Measurements from ENCODE around the gene FBP2.

DNA sequence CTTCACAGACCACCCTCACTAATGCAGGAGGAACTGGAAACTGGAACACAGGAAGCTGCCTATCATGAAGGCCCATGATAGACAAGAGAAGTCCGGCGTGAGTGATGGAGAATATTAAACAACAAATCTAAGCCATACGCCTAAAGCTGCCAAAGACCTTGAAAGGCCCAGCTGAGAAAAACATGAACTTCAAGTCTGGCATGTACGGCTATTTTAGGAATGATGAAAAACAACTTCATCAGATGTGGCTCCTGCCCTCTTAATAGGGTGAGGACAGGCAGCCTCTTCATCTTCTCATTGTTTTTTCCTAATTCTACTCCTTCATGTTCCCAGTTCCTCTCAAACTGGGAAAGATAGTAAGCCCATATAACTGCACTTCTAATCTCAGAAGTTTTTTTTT, 25.4 kb upstream of the FBP2 start:
- TF ChIP-seq SP1 (CRISPR knock-in tag; conservative IDR thresholded peaks at IDR 0.05) (no peak), ZBTB21 (CRISPR knock-in tag; IDR thresholded peaks at IDR 0.05; ENCODE audit: borderline replicate concordance) (no peak), IRF2 (CRISPR knock-in tag; IDR thresholded peaks at IDR 0.05; ENCODE audit: borderline replicate concordance, low read depth) (no peak), ETV6 (CRISPR knock-in tag; IDR thresholded peaks at IDR 0.05) (no peak), TEAD4 (CRISPR knock-in tag; IDR thresholded peaks at IDR 0.05) (no peak), FOXJ3 (CRISPR knock-in tag; IDR thresholded peaks at IDR 0.05; ENCODE audit: borderline replicate concordance) (no peak), CREM (CRISPR knock-in tag; IDR thresholded peaks at IDR 0.05) (no peak), NFE2L1 (CRISPR knock-in tag; IDR thresholded peaks at IDR 0.05) (no peak)
- TF ChIP-seq, protein P1, sequence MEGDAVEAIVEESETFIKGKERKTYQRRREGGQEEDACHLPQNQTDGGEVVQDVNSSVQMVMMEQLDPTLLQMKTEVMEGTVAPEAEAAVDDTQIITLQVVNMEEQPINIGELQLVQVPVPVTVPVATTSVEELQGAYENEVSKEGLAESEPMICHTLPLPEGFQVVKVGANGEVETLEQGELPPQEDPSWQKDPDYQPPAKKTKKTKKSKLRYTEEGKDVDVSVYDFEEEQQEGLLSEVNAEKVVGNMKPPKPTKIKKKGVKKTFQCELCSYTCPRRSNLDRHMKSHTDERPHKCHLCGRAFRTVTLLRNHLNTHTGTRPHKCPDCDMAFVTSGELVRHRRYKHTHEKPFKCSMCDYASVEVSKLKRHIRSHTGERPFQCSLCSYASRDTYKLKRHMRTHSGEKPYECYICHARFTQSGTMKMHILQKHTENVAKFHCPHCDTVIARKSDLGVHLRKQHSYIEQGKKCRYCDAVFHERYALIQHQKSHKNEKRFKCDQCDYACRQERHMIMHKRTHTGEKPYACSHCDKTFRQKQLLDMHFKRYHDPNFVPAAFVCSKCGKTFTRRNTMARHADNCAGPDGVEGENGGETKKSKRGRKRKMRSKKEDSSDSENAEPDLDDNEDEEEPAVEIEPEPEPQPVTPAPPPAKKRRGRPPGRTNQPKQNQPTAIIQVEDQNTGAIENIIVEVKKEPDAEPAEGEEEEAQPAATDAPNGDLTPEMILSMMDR (IDR thresholded peaks at IDR 0.05): no peak
- TF ChIP-seq, protein P2, sequence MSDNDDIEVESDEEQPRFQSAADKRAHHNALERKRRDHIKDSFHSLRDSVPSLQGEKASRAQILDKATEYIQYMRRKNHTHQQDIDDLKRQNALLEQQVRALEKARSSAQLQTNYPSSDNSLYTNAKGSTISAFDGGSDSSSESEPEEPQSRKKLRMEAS (CRISPR knock-in tag; IDR thresholded peaks at IDR 0.05): no peak
- TF ChIP-seq, protein P3, sequence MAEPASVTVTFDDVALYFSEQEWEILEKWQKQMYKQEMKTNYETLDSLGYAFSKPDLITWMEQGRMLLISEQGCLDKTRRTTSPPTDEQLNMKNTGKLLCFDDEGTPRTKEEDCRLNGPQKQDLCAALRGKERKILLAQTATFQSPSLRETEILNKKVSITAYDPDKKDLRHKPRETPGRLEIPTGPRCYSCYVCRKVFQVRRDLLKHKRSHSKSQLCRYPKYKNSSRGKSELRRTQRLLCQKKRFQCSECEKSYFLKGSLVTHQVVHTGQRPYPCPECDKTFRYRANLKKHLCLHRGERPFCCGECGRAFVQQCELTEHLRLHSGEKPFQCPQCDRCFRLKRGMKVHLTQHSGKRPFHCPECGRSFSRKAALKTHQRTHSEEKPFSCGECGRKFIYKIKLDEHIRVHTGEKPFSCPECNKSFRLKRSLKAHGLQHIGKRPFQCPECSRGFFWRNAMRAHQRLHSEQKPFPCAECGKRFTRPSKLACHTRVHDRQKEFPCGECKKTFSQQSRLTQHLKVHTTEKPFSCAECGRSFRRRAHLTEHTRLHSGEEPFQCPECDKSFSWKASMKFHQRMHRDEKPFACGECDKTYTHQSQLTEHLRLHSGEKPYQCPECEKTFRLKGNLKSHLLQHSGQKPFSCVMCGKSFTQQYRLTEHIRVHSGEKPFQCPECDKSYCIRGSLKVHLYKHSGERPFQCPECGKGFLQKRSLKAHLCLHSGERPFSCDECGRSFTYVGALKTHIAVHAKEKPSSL (CRISPR knock-in tag; conservative IDR thresholded peaks at IDR 0.05): no peak
- TF ChIP-seq, protein P4, sequence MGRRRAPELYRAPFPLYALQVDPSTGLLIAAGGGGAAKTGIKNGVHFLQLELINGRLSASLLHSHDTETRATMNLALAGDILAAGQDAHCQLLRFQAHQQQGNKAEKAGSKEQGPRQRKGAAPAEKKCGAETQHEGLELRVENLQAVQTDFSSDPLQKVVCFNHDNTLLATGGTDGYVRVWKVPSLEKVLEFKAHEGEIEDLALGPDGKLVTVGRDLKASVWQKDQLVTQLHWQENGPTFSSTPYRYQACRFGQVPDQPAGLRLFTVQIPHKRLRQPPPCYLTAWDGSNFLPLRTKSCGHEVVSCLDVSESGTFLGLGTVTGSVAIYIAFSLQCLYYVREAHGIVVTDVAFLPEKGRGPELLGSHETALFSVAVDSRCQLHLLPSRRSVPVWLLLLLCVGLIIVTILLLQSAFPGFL (CRISPR knock-in tag; IDR thresholded peaks at IDR 0.05; ENCODE audit: borderline replicate concordance): no peak

All from WTC11 (cell line).